CD14-positive monocyte (primary cell): ENCODE data around the gene SPARC. TPM values are rescaled to one million over a fixed set of nuclear protein-coding genes. Genes with fewer than 3 reads are reported as not detected.

Experiments
- DNase-seq, 3 donors: peaks; one replicate each; pipeline ENCODE4 v3.0.0-alpha.2; 2011 to 2022
- H2AFZ ChIP-seq: 2 replicates; pipeline ENCODE4 v1.6.0; 2012; ENCODE audit warnings: mild to moderate bottlenecking, low read depth, low read length, inconsistent platforms; ENCODE audit not compliant: insufficient read depth, poor library complexity, severe bottlenecking
- H3K27ac ChIP-seq, 2 donors: 1 replicate in 1 of 2; 2 replicates in 1 of 2; pipeline ENCODE4 v1.5.1; 2012 to 2013; ENCODE audit warnings: low read length in 2 of 2, control low read depth in 1 of 2, inconsistent platforms in 1 of 2, low read depth in 1 of 2, mild to moderate bottlenecking in 1 of 2
- H3K27me3 ChIP-seq, 2 donors: one replicate each; pipeline versions ENCODE4 v1.6.0 to v1.6.1; 2011 to 2013; ENCODE audit warnings: low read length in 2 of 2; ENCODE audit not compliant: control insufficient read depth in 2 of 2, insufficient read depth in 2 of 2
- H3K36me3 ChIP-seq, 2 donors: replicated peaks in 1 of 2; 1 replicate in 1 of 2; 2 replicates in 1 of 2; pipeline versions ENCODE4 v1.5.1 to v1.6.1; 2012 to 2013; ENCODE audit warnings: low read length in 2 of 2, control low read depth in 1 of 2, inconsistent platforms in 1 of 2, mild to moderate bottlenecking in 1 of 2; ENCODE audit not compliant: insufficient read depth in 2 of 2, control insufficient read depth in 1 of 2
- H3K4me1 ChIP-seq, 2 donors: 1 replicate in 1 of 2; 2 replicates in 1 of 2; pipeline versions ENCODE4 v1.5.1 to v1.6.1; 2012 to 2013; ENCODE audit warnings: low read length in 2 of 2, control low read depth in 1 of 2, inconsistent platforms in 1 of 2, mild to moderate bottlenecking in 1 of 2, moderate library complexity in 1 of 2; ENCODE audit not compliant: insufficient read depth in 2 of 2, control insufficient read depth in 1 of 2
- H3K4me2 ChIP-seq: replicated peaks from 2 replicates; pipeline ENCODE3; 2012; ENCODE audit warnings: low read length, moderate library complexity, mild to moderate bottlenecking; ENCODE audit not compliant: poor library complexity, severe bottlenecking; ENCODE audit errors: extremely low read depth
- H3K4me3 ChIP-seq, 3 experiments: fragments of 200-600 bp in 1 of 3; sonication (generic) in 1 of 3; replicated peaks in 1 of 3; 1 replicate in 2 of 3; 2 replicates in 1 of 3; pipeline ENCODE4 v1.5.1; 2011 to 2013; ENCODE audit warnings: low read length in 3 of 3, mild to moderate bottlenecking in 3 of 3, control low read depth in 2 of 3, low read depth in 2 of 3, inconsistent platforms in 1 of 3, moderate library complexity in 1 of 3
- H3K79me2 ChIP-seq: 2 replicates; pipeline ENCODE4 v1.6.0; 2012; ENCODE audit warnings: mild to moderate bottlenecking, control low read depth, inconsistent platforms, low read length, moderate library complexity; ENCODE audit not compliant: insufficient read depth
- H3K9ac ChIP-seq: 2 replicates; pipeline ENCODE4 v1.6.0; 2017; ENCODE audit warnings: low read length, mild to moderate bottlenecking; ENCODE audit not compliant: insufficient read depth, poor library complexity, severe bottlenecking
- H3K9me3 ChIP-seq, 2 donors: replicated peaks in 1 of 2; 1 replicate in 1 of 2; 2 replicates in 1 of 2; pipeline versions ENCODE4 v1.5.1 to v1.6.1; 2012 to 2013; ENCODE audit warnings: low read length in 2 of 2, control low read depth in 1 of 2; ENCODE audit not compliant: control insufficient read depth in 1 of 2, insufficient read depth in 1 of 2
- H4K20me1 ChIP-seq: 2 replicates; pipeline ENCODE4 v1.6.0; 2012; ENCODE audit warnings: mild to moderate bottlenecking, low read length, control low read depth, moderate library complexity; ENCODE audit not compliant: insufficient read depth
- H3K27ac Mint-ChIP-seq, 7 donors: one replicate each; pipeline ENCODE4 v1.8.0; 2020; ENCODE audit warnings: mild to moderate bottlenecking in 7 of 7, mixed read lengths in 7 of 7, moderate library complexity in 6 of 7, inconsistent platforms in 2 of 7
- H3K27me3 Mint-ChIP-seq, 3 donors: one replicate each; pipeline ENCODE4 v1.8.0; 2021 to 2022; ENCODE audit warnings: low read depth in 3 of 3, mild to moderate bottlenecking in 3 of 3, mixed read lengths in 3 of 3, moderate library complexity in 3 of 3, inconsistent platforms in 1 of 3
- H3K36me3 Mint-ChIP-seq, 2 donors: one replicate each; pipeline ENCODE4 v1.8.0; 2020; ENCODE audit warnings: mixed read lengths in 2 of 2, inconsistent platforms in 1 of 2, mild to moderate bottlenecking in 1 of 2
- H3K4me1 Mint-ChIP-seq: one replicate; pipeline ENCODE4 v1.8.0; 2020; ENCODE audit warnings: mild to moderate bottlenecking, mixed read lengths
- H3K4me3 Mint-ChIP-seq, 2 donors: one replicate each; pipeline ENCODE4 v1.8.0; 2020; ENCODE audit warnings: mild to moderate bottlenecking in 2 of 2, mixed read lengths in 2 of 2, moderate library complexity in 1 of 2
- H3K9me3 Mint-ChIP-seq, 7 donors: one replicate each; pipeline ENCODE4 v1.8.0; 2020 to 2022; ENCODE audit warnings: mixed read lengths in 7 of 7, mild to moderate bottlenecking in 6 of 7, moderate library complexity in 6 of 7, inconsistent platforms in 2 of 7
- CTCF ChIP-seq: fragments of 200-600 bp; IDR thresholded peaks from one replicate; pipeline ENCODE4 v1.8.0; 2022; ENCODE audit warnings: antibody characterized with exemption, mild to moderate bottlenecking
- WGBS: methylation state at CpG from one replicate; pipeline ENCODE4 v1.1.5; 2013; ENCODE audit warnings: missing lambda C conversion rate; ENCODE audit not compliant: insufficient coverage; 5-methylcytosine and 5-hydroxymethylcytosine counted together
- intact Hi-C, 2 donors: fragments of 100-400 bp; cut with micrococcal nuclease; formaldehyde crosslinking; loops; one replicate each; pipeline versions ENCODE4 v1.15.0 to v1.15.1; 2023
- polyA plus RNA-seq, 3 donors: library from polyadenylated mRNA; depleted of rRNA in 1 of 3; unstranded in 2 of 3; stranded (reverse) in 1 of 3; fragments of 300-500 nt in 2 of 3; fragments of >200 nt in 1 of 3; fragmentation: Illumina TruSeq in 2 of 3; gene quantifications; 1 replicate in 2 of 3; 2 replicates in 1 of 3; pipeline ENCODE4 v1.2.3, GENCODE V29; 2012 to 2021

Gene SPARC
- polyA plus RNA-seq, 3 donors, result 3.0 to 19.7 (median 10.7) TPM

- H4K20me1 ChIP-seq, result no peaks in the 10 kb centered on the region
These were observed 61.4 kb downstream of the SPARC start for GRCh38 chr5:151625285-151625684.

GRCh38 chr5:151624476-151624875, 62.2 kb downstream of the SPARC start:
- no peaks in the 10 kb centered on the region for H3K9me3 Mint-ChIP-seq
- H3K79me2 ChIP-seq, result no peaks in the 10 kb centered on the region
- no peaks in the 10 kb centered on the region for H3K4me1 ChIP-seq
- no peak overlapping the region for H3K4me2 ChIP-seq
- 96% methylated on average over 4 of the region's 8 CpGs for WGBS
- no peaks in the 10 kb centered on the region for H4K20me1 ChIP-seq
- no peaks in the 10 kb centered on the region for H3K9me3 ChIP-seq
- H3K36me3 ChIP-seq, result no peaks in the 10 kb centered on the region
- H2AFZ ChIP-seq, result no peak overlapping the region
- no peak for TF ChIP-seq CTCF
- no peak for DNase-seq
- no peak overlapping the region for H3K27ac ChIP-seq
- no peaks in the 10 kb centered on the region for H3K4me1 Mint-ChIP-seq
- no peak overlapping the region for H3K9ac ChIP-seq
- intact Hi-C loops, result no loop called here
- no peaks in the 10 kb centered on the region for H3K36me3 Mint-ChIP-seq
- H3K27ac Mint-ChIP-seq, result no peak overlapping the region
- no peaks in the 10 kb centered on the region for H3K27me3 ChIP-seq
- no peak overlapping the region for H3K4me3 Mint-ChIP-seq
- no peak overlapping the region for H3K4me3 ChIP-seq
- peaks cover 6 to 14% (median 13%) of the 10 kb centered on the region in 3 donors for H3K27me3 Mint-ChIP-seq

More at GRCh38 chr5:151625285-151625684, 61.4 kb downstream of the SPARC start:
- Histone ChIP-seq H3K27ac (no peak overlapping the region), H3K79me2 (no peaks in the 10 kb centered on the region), H3K4me1 (no peaks in the 10 kb centered on the region), H3K4me2 (no peak overlapping the region), H3K27me3 (no peaks in the 10 kb centered on the region), H3K36me3 (no peaks in the 10 kb centered on the region), H3K9me3 (no peaks in the 10 kb centered on the region), H3K4me3 (no peak overlapping the region), H3K9ac (no peak overlapping the region), H2AFZ (no peak overlapping the region)
- Mint-ChIP-seq H3K4me1 (no peaks in the 10 kb centered on the region), H3K4me3 (no peak overlapping the region), H3K36me3 (no peaks in the 10 kb centered on the region), H3K9me3 (no peaks in the 10 kb centered on the region), H3K27me3 (peaks cover 10 to 13% (median 11%) of the 10 kb centered on the region in 3 donors), H3K27ac (peak overlapping the region in 1 of 7 donors; percentile 38)
- TF ChIP-seq CTCF, result no peak
- no peak for DNase-seq
- intact Hi-C loops, result no loop called here
- WGBS, result 94% methylated on average over 9 of the region's 9 CpGs
